Gastrocnemius medialis (tissue), 4 donors: Measurements from ENCODE around the gene TAF1C. TPM values are rescaled to one million over a fixed set of nuclear protein-coding genes. Genes with fewer than 3 reads are reported as not detected.
A peak's percentile ranks its signal among the peaks of the same experiment; 100 is the strongest.

ENCODE experiments used
- ATAC-seq, 2 donors: fragments of 150-250 bp; one replicate each; pipeline ENCODE4 v1.9.1; 2016
- DNase-seq, 2 donors: peaks; one replicate each; pipeline ENCODE4 v3.0.0-alpha.2; 2019
- H3K27ac ChIP-seq, 4 donors: fragments of 200-600 bp; sonication (generic); 1 replicate in 1 of 4; 2 replicates in 3 of 4; pipeline ENCODE4 v1.5.1; 2016 to 2018; ENCODE audit warnings: mild to moderate bottlenecking in 2 of 4, moderate library complexity in 1 of 4
- H3K27me3 ChIP-seq, 3 donors: fragments of 200-600 bp; sonication (generic) in 2 of 3; 1 replicate in 1 of 3; 2 replicates in 2 of 3; pipeline versions ENCODE4 v1.5.1 to v1.6.0; 2016 to 2019; ENCODE audit warnings: mild to moderate bottlenecking in 1 of 3, moderate library complexity in 1 of 3
- H3K36me3 ChIP-seq, 2 donors: fragments of 200-600 bp; sonication (generic) in 1 of 2; one replicate each; pipeline ENCODE4 v1.5.1; 2017 to 2018
- H3K4me1 ChIP-seq, 2 donors: fragments of 200-600 bp; sonication (generic) in 1 of 2; one replicate each; pipeline ENCODE4 v1.5.1; 2016 to 2017; ENCODE audit warnings: mild to moderate bottlenecking in 2 of 2
- H3K4me3 ChIP-seq, 4 donors: fragments of 200-600 bp; sonication (generic) in 3 of 4; 1 replicate in 1 of 4; 2 replicates in 3 of 4; pipeline ENCODE4 v1.5.1; 2016 to 2019; ENCODE audit warnings: mild to moderate bottlenecking in 2 of 4
- H3K9me3 ChIP-seq, 3 donors: fragments of 200-600 bp; sonication (generic) in 2 of 3; 1 replicate in 1 of 3; 2 replicates in 2 of 3; pipeline ENCODE4 v1.5.1; 2016 to 2019
- CTCF ChIP-seq, 5 experiments: fragments of 450-650 bp in 3 of 5; fragments of 200-600 bp in 2 of 5; sonication (generic) in 2 of 5; IDR thresholded peaks in 4 of 5; conservative IDR thresholded peaks in 1 of 5; 1 replicate in 4 of 5; 2 replicates in 1 of 5; pipeline ENCODE4 v1.5.1; 2016 to 2019; ENCODE audit warnings: antibody characterized with exemption in 5 of 5, mild to moderate bottlenecking in 3 of 5, moderate library complexity in 3 of 5
- POLR2A ChIP-seq, 2 donors: fragments of 450-650 bp; IDR thresholded peaks; one replicate each; pipeline ENCODE4 v1.6.1; 2017; ENCODE audit warnings: antibody characterized with exemption in 2 of 2, mild to moderate bottlenecking in 2 of 2, moderate library complexity in 2 of 2
- in situ Hi-C, 4 donors: fragments of 200-750 bp; cut with MboI; loops; one replicate each; pipeline versions ENCODE4 v1.15.0 to v1.8.0; 2017; ENCODE audit warnings: low sequenced_read_pairs in 4 of 4
- intact Hi-C: fragments of 100-400 bp; cut with DNase I; formaldehyde crosslinking; loops from one replicate; pipeline ENCODE4 v1.15.1; 2023; ENCODE audit warnings: low total_unique reads
- total RNA-seq, 4 donors: library from RNA; depleted of rRNA; stranded (reverse); fragments of >200 nt; gene quantifications; one replicate each; pipeline versions ENCODE4 v1.1.0 to v1.2.3, GENCODE V29; 2016

The TAF1C gene
- total RNA-seq, 4 donors from 2014 or later: 6.8 to 35.5 (median 12.3) TPM

- no peak for TF ChIP-seq CTCF (IDR thresholded peaks at IDR 0.05 in 4 of 5, conservative IDR thresholded peaks at IDR 0.05 in 1 of 5)
- no peak for TF ChIP-seq POLR2A (IDR thresholded peaks at IDR 0.05)
- Histone ChIP-seq H3K27me3 (peaks cover 0 to 4% (median 0%) of the 10 kb centered on the region in 3 donors), H3K4me1 (no peaks in the 10 kb centered on the region), H3K36me3 (no peaks in the 10 kb centered on the region), H3K4me3 (no peak overlapping the region), H3K27ac (no peak overlapping the region), H3K9me3 (no peaks in the 10 kb centered on the region)
- ATAC-seq (no peak), DNase-seq (no peak)
- intact Hi-C loops: no loop called here
- in situ Hi-C loops: loop anchor here in 2 of 4 donors (25.0 kb wide), 3 partner anchors 106 to 381 kb away; partner anchors contain the start of genes HSBP1 (in 1 of the 2), NECAB2 (in 1 of the 2) and OSGIN1 (in 1 of the 2)
These were observed 6.6 kb upstream of the TAF1C start for GRCh38 chr16:84193480-84193879.

GRCh38 chr16:84191466-84191865, 4.6 kb upstream of the TAF1C start:
- intact Hi-C loops: no loop called here

GRCh38 chr16:84190731-84191388, 4.0 kb upstream of the TAF1C start, which contains the start of gene ADAD2:
TSS of gene ADAD2 (plus strand) at chr16:84191157. CDS start at chr16:84191231, 74 bp downstream.
- ATAC-seq: no peak
- intact Hi-C loops: no loop called here
- H3K36me3 ChIP-seq: no peaks in the 10 kb centered on the region
- no peak within 1 kb of the TSS for H3K4me3 ChIP-seq
- in situ Hi-C loops: loop anchor here in 2 of 4 donors (25.0 kb wide), 3 partner anchors 104 to 379 kb away; partner anchors contain the start of genes HSBP1 (in 1 of the 2), NECAB2 (in 1 of the 2) and OSGIN1 (in 1 of the 2)
- H3K27me3 ChIP-seq: peaks cover 0 to 4% (median 0%) of the 10 kb centered on the region in 3 donors
- no peak for DNase-seq
- TF ChIP-seq POLR2A (IDR thresholded peaks at IDR 0.05) (no peak), CTCF (IDR thresholded peaks at IDR 0.05 in 4 of 5, conservative IDR thresholded peaks at IDR 0.05 in 1 of 5) (no peak)
- no peak within 1 kb of the TSS for H3K27ac ChIP-seq
- no peaks in the 10 kb centered on the region for H3K9me3 ChIP-seq
- H3K4me1 ChIP-seq: peaks cover 0 to 4% of the 10 kb centered on the region in 2 donors

More at GRCh38 chr16:84191466-84191865, 4.6 kb upstream of the TAF1C start:
- no peaks in the 10 kb centered on the region for H3K4me1 ChIP-seq
- DNase-seq: no peak
- no peaks in the 10 kb centered on the region for H3K9me3 ChIP-seq
- ATAC-seq: no peak
- no peak overlapping the region for H3K27ac ChIP-seq
- in situ Hi-C loops: loop anchor here in 2 of 4 donors (25.0 kb wide), 3 partner anchors 104 to 379 kb away; partner anchors contain the start of genes HSBP1 (in 1 of the 2), NECAB2 (in 1 of the 2) and OSGIN1 (in 1 of the 2)
- peaks cover 0 to 4% (median 0%) of the 10 kb centered on the region in 3 donors for H3K27me3 ChIP-seq
- TF ChIP-seq CTCF (IDR thresholded peaks at IDR 0.05 in 4 of 5, conservative IDR thresholded peaks at IDR 0.05 in 1 of 5) (no peak), POLR2A (IDR thresholded peaks at IDR 0.05) (no peak)
- H3K36me3 ChIP-seq: no peaks in the 10 kb centered on the region
- no peak overlapping the region for H3K4me3 ChIP-seq

- DNase-seq (no peak), ATAC-seq (peak in 1 of 2 donors; percentile 30)
- Histone ChIP-seq H3K4me1 (peaks cover 0 to 8% of the 10 kb centered on the region in 2 donors), H3K4me3 (peak overlapping the region in 1 of 4 donors; percentile 99), H3K9me3 (no peaks in the 10 kb centered on the region), H3K27me3 (no peaks in the 10 kb centered on the region), H3K36me3 (peaks cover 0 to 48% of the 10 kb centered on the region in 2 donors), H3K27ac (peak overlapping the region in 3 of 4 donors; percentile 81 to 86 (median 82))
- in situ Hi-C loops: loop anchor here in 3 of 4 donors (10.0 to 25.0 kb wide), 5 partner anchors 97 to 372 kb away; partner anchors contain the start of genes OSGIN1 (in 2 of the 3), HSBP1 (in 1 of the 3) and NECAB2 (in 1 of the 3)
- no peak for TF ChIP-seq CTCF (IDR thresholded peaks at IDR 0.05 in 4 of 5, conservative IDR thresholded peaks at IDR 0.05 in 1 of 5)
- no peak for TF ChIP-seq POLR2A (IDR thresholded peaks at IDR 0.05)
- intact Hi-C loops: loop anchor here (5.0 kb wide), 1 partner anchor 217 kb away; the partner anchor contains the start of gene NECAB2
These were observed 2.1 kb downstream of the TAF1C start for GRCh38 chr16:84184775-84185174.
